Stimulated activated CD4-positive, alpha-beta T cell treated with anti-CD3 and anti-CD28 coated beads, TNF-alpha, amount 100 ng/mL, for 4 hours (primary cell): ENCODE data around the gene ATP5F1A.

Experiments
- DNase-seq, 3 experiments: peaks; one replicate each; pipeline ENCODE4 v3.0.0-alpha.2; 2020; ENCODE audit warnings: low read depth in 3 of 3

Gene ATP5F1A

GRCh38 chr18:46073474-46074331 lies 24.4 kb downstream of the ATP5F1A start:
- peak in 2 of 3 experiments; percentile 18 to 43 for DNase-seq

- DNase-seq, result no peak
These were observed 25.1 kb downstream of the ATP5F1A start for GRCh38 chr18:46072959-46073358.

- DNase-seq, result no peak
These were observed 25.7 kb downstream of the ATP5F1A start for GRCh38 chr18:46072376-46072867.

- DNase-seq, result peak; percentile 44 to 51 (median 46)
These were observed 26.3 kb downstream of the ATP5F1A start, which contains the start of gene PSTPIP2 for GRCh38 chr18:46071653-46072375. PSTPIP2 (minus strand) TSS chr18:46072260; CDS start chr18:46072188, 72 bp downstream.

GRCh38 chr18:46070815-46071652 lies 27.1 kb downstream of the ATP5F1A start:
- no peak for DNase-seq

GRCh38 chr18:46070232-46070631 lies 27.9 kb downstream of the ATP5F1A start:
- no peak for DNase-seq

GRCh38 chr18:46069524-46069923 lies 28.6 kb downstream of the ATP5F1A start:
- DNase-seq, result no peak

- no peak for DNase-seq
These were observed 29.3 kb downstream of the ATP5F1A start for GRCh38 chr18:46068763-46069162.

GRCh38 chr18:46067438-46068007 lies 30.6 kb downstream of the ATP5F1A start:
- DNase-seq, result no peak

GRCh38 chr18:46062781-46063180 lies 35.3 kb downstream of the ATP5F1A start:
- DNase-seq, result no peak

- no peak for DNase-seq
These were observed 36.3 kb downstream of the ATP5F1A start for GRCh38 chr18:46061796-46062195.

- DNase-seq, result no peak
These were observed 36.7 kb downstream of the ATP5F1A start for GRCh38 chr18:46061387-46061786.

GRCh38 chr18:46060359-46060841 lies 37.7 kb downstream of the ATP5F1A start:
- no peak for DNase-seq

GRCh38 chr18:46055838-46056230 lies 42.3 kb downstream of the ATP5F1A start:
- no peak for DNase-seq

GRCh38 chr18:46054956-46055837 lies 42.9 kb downstream of the ATP5F1A start:
- DNase-seq, result no peak

- no peak for DNase-seq
These were observed 44.6 kb downstream of the ATP5F1A start for GRCh38 chr18:46053368-46054095.

GRCh38 chr18:46051731-46052461 lies 46.2 kb downstream of the ATP5F1A start:
- DNase-seq, result no peak

GRCh38 chr18:46050268-46050667 lies 47.8 kb downstream of the ATP5F1A start:
- DNase-seq, result no peak

GRCh38 chr18:46048641-46049040 lies 49.5 kb downstream of the ATP5F1A start:
- no peak for DNase-seq
